GM21390 (cell line): ENCODE results near the gene ZNF438.
"Not testable (repeated sequence)": the region's sequence is repeated elsewhere in the genome, so short reads cannot be mapped to it uniquely, and the experiment has no call there.

Experiments used
- ATAC-seq: cut with Tn5 transposase; IDR thresholded peaks from one replicate; pipeline ENCODE4 v1.9.1; 2021; ENCODE audit not compliant: unreplicated experiment

Gene ZNF438

DNA sequence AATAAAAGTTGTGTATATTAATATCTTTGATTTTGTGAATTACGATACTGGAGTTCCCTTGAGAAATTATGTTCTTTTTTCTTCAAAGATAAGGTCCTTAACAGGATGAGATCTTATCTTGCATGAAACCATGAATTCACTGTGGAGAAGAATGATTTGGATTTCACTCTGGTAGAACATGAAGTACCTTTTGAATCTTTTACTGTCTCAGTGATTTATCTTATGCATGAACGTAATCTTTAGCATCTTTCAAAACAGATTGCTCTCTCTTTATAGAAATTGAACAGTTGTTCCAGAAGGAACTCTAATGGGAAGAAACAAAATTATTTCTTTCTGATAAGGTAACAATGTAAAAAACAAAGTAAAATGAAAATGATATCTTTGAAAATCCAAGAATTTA is 11.0 kb upstream of the ZNF438 start:
- ATAC-seq, result no peak

DNA sequence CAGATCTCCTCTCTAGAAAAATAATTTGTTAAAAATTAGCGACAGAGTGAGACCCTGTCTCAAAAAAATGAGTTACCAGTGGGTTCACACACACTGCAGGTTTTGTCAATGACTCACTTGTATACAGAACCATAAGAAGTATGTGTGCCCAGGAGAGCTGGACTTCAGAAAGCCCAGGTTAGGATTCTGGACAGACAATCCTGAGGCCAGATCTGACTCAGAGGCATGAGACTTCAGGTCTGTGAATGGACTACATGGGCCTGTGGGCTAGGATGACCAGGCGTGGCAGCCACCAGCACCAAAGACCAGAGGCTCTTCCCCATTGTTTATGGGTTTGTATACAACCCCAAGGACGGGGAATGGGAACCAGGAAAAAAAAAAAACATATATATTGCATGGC is 9.3 kb upstream of the ZNF438 start:
- no peak for ATAC-seq

DNA sequence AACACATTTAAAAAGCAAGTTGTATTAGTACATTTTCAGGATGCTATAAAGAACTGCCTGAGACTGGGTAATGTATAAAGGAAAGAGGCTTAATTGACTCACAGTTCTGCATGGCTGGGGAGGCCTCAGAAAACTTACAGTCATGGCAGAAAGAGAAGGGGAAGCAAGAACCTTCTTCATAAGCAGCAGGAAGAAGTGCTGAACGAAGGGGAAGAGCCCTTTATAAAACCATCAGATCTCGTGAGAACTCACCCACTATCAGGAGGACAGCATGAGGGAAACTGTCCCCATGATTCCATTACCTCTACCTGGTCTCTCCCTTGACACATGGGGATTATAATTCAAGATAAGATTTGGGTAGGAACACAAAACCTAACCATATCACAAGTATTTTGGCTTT is 7.3 kb upstream of the ZNF438 start:
- not testable (repeated sequence) for ATAC-seq

DNA sequence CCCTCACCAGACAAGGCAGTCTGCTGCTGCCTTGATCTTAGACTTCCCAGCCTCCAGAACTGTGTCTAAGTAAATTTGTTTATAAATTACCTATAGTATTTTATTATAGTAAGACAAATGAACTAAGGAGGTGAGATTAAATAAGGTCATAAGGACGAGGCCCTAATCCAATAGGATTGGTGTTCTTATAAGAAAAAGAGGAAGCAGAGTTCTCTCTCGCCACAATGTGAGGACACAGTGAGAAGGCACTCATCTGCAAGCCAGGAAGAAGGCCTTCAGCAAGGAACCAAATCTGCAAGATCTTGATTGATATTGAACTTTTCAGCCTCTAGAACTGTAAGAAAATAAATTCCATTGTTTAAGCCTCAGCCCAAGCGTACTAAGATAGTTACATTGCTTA is 6.1 kb upstream of the ZNF438 start:
- ATAC-seq, result no peak

DNA sequence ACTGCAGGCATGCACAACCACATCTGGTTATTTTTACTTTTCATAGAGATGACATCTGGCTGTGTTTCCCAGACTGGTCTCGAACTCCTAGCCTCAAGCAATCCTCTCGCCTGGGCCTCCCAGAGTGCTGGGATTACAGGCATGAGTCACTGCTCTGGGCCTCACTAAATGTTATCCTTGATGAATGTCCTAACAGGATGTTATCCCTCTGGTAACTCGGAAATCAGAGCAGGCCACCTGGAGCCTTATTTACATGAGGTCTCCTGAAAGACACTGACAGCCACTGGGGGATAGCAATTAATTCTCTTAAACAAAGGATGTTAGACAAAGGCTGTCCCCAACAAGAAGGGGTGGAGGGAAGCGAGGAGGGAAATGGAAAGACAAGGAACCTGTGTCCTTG is 4.5 kb upstream of the ZNF438 start:
- no peak for ATAC-seq

DNA sequence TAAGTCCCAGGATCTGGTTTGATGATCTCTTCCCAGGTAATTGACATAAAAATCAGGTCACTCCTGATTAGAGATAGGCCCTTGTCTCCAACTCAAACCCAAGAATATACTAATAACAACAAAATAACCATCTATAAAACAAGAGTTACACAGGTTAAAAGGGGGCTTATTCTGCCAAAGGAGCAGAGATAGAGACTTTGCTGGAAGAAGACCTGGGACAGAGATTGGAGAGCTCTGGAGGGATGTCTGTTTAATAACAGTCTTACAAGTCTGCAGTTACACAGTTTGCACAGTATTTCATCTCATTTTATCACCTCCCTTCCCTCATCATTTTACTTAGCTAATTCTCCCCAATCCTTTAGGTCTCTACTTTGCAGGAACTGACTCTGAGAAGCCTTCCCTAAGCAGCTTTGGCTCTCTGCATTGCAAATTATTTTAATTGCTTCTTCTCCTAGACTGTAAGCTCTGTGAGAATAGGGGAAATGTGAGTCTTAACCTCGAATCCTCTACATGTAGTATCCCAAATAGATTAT is 3.7 kb upstream of the ZNF438 start:
- ATAC-seq, result no peak

DNA sequence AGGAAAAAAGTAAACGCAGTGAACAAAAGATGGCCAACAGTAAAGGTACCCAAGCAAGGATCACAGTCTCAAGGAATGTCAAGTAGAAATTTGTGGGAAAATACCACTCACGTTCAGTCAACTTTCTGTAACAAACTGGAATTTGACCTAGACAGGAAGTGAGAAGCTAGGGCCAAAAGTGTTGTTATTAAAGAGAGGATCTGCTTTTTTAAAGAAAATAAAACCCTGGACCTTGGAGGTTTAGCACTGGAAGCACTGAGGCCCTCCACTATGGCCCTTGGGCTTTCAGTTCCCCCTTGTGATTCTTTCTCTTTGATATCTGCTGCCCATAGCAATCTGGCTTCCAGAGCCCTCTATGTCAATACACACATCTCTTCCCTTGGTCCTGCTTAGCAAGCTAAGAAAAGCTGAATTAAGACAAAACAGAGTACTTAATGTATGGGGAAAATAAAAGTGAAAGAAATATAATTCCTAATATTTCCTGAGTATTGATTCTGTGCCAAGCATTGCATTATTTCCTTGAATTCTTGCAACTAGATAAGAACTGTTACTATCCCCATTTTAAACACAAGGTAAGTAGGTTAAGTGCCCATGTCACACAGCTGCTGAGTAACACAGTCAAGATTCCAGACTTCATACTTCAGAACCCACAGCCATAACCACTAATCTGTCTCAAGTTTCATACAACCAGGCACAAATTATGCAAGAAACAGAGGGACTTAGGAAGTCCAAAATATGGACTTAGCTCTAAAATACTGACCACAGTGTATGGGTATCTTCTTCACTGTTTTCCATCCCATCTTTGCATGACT is 2.6 kb upstream of the ZNF438 start:
- ATAC-seq, result no peak

DNA sequence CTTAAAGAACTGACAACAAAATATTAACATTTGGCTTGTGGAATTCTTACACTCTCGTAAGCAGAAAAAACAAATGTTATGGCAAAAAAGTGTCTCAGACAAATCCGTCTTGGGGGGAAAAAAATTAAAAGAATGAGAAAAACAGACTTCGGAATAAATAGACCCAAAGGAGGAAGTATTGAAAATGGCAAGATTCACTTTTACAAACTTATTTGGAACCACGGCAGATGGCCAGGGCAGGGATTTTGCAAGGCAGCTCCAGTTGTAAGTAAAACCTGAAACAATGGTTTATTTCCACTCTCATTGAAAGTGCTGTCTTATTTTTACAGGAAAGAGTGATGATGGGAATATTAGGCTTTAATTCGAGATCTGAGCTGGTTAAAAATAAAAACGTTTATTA is 1.5 kb upstream of the ZNF438 start:
- no peak for ATAC-seq

DNA sequence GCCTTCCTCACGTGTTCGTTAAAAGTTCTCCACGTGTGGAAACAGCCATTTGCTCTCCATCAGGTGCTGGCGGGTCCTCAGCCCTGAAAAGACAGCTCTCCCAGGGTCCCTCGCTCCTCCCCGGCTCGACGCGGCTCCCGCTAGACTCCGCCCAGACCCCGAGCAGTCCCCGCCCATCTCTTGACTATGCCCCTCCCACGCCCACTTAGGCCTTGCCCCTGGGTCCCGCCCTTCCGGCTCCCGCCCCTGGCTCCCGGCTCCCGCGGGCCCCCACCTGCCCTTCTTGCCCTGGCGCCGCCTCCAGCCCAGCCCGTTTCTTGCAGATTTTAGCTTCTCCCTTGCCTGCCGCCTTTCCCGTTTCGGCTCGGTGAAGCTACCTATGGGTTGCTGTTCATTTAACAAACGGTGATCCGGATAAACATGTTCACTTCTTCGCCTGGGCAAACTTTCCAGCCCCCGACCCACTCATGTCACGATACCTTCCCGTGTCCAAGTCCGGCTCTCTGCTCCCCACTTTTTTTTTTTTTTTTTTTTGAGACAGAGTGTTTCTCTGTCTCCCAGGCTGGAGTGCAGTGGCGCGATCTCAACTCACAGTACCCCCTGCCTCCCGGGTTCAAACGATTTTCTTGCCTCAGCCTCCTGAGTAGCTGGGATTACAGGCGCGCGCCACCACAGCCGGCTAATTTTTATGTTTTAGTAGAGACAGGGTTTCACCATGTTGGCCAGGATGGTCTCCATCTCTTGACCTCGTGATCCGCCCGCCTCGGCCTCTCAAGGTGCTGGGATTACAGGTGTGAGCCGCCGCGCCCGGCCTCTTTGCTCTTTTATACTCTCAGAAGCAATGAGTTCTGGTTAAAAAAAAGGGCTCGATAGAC is 830 bp upstream of the ZNF438 start:
- ATAC-seq, result peak; percentile 84

DNA sequence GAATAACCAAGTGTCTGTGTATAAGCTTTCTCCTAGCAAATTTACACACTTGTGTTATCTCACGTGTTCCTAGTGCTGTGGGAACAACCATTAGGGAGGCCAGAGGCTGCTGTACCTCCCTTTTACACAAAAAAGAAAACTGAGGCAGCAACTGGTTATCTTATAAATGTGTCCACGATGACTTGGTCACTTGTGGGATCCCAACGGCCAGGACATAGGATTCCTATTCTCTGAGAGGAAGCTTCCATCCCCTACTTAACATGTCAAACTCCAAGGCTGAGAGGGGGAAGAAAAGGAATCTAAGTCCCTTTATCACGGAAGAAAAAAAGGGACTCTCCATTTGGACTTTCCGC is 484 bp downstream of the ZNF438 start:
- no peak for ATAC-seq

DNA sequence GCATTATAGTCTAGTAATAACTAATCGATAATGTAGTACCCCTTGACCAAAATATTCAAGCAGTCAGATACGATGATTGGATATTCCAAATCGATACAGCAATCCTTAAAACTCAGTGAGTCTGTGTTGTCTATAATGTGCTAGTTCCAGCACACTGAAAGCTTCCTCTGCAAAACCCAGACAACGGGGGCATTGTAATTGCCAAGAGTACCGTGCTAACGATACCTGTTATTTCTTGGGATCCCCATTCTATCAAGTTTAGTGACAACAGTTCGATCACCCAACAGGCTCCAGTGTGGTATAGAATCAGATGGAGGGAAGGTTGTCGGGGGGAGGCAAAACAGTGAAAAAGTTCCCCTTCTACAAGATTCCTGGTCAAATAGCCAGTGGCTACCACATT is 865 bp downstream of the ZNF438 start:
- ATAC-seq, result no peak

DNA sequence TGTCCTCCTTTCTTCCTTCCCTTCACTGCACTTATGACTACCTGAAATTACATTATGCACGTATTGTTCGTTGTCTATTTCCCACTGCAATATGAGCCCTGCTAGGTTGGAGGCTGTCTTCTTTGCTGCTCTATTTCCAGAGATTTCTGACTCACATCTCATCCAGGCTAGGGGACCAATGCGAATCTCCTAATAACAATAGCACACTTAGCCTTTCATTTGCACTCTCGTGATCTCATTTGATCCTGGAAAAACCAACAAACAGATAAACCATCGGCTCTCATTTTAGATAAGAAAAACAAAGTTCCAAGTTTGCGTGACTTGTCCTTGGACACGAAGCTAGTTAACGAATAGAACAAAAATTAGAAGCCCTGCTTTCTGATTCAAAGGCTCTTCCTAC is 1.4 kb downstream of the ZNF438 start:
- ATAC-seq, result no peak

DNA sequence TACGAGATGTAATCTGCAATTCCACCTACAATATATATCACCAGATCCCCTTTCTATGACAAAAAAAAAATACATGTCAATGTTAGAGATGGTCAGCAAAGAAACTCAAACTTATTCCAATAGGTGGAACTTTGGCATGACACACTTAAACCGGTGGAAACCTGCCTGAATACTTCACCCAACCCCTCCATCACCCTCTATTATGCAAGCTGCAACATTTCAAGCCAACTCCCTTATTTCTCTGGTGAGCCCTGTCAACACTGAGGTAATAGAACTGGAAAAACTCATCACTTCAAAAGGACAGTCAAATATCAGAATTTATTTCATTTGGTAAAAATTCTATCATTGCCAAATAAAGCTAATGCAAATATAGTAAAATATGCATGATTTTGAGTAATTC is 3.6 kb downstream of the ZNF438 start:
- no peak for ATAC-seq

DNA sequence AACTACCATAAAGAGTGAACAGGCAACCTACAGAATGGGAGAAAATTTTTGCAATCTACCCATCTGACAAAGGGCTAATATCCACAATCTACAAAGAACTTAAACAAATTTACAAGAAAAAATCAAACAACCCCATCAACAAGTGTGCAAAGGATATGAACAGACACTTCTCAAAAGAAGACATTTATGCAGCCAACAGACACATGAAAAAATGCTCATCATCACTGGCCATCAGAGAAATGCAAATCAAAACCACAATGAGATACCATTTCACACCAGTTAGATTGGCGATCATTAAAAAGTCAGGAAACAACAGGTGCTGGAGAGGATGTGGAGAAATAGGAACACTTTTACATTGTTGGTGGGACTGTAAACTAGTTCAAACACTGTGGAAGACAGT is 5.4 kb downstream of the ZNF438 start:
- not testable (repeated sequence) for ATAC-seq

DNA sequence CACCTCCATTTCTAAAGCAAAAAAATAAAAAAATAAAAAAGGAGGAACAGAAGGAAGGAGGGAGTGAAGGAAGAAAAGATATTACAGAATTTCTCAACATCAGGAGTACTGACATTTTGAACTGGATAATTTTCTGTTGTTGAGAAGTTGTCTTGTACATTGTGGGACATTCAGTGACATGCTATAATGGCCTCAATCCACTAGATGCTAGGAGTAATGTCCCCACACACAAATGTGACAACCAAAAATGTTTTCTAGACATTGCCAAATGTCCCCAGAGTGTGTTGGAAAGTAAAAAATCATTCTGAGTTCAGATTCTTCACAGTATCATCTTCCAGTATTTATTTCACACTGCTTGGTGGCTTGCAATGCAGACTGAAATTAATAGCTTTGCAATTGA is 6.5 kb downstream of the ZNF438 start:
- ATAC-seq, result no peak

DNA sequence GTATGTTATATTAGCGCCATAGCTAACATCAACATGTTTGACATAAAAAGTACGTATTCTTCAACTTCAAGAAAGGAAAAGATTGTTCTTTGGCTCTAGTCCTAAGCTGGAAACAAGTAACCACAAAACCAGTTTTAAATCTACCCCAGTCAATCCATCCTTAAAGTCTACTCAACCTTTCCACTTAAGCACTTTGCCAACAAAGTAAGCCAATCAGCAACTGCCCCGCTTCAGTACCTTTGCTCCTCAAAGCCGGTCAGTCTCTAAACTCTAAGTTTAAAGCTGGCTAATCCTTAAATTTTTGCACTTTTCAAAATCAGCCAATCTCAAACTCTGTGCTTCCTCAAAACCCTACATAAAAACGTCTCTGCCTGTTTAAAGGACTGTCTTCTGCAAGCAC is 8.1 kb downstream of the ZNF438 start:
- no peak for ATAC-seq

DNA sequence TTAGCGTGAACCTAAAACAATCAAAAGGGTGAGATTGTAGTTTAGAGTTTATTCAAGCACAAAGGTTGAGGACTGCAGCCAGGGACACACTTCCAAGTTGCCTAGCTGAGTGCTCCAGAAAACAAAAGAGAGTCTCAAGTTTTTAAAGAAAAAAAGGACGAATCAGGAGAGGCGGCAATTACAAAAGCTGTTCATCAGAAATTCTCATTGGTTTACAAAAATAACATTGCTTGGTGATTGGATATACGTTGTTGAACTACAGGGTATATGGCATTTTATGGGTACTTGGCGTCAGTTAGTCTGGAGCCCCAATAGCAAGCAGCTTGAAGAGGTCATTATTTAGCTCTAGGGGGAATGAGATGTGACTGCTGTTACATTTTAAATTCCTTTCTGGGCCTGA is 11.5 kb downstream of the ZNF438 start:
- no peak for ATAC-seq

DNA sequence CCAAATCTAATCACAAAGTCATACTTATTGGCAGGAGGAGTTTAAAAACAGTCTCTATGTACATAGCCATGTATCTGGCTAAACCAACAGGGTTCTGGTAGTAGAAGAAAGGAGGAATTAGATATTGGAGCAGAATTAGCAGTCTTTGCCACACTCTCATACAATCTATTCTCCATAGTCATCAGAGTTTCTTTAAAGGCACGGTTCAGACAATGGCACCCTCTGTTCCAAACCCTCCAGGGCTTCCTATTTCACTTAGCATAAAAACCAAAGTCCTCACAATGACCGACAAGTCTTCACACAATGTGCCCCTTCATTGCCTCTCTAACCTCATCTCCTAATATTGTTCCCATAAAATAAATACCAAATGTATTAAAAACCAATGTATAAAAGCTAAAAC is 12.7 kb downstream of the ZNF438 start:
- ATAC-seq, result no peak

DNA sequence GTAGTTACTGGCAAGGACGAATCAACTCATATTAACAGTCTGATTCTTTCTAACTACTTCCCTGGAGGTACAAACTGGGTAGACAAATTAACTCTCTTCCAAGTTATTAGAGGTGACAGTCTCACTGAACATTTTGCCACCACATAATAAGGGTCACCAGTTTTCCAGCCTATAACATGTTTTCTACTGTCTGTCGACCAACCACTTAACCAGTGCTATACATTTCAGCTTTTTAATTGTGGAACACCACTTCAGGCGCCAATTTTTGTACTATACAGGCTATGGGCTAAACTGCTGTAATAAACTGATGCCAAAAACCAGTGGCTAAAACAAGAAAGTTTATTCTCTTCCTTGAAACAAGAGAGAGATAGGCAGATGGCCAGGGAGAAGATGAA is 13.3 kb downstream of the ZNF438 start:
- ATAC-seq, result no peak

DNA sequence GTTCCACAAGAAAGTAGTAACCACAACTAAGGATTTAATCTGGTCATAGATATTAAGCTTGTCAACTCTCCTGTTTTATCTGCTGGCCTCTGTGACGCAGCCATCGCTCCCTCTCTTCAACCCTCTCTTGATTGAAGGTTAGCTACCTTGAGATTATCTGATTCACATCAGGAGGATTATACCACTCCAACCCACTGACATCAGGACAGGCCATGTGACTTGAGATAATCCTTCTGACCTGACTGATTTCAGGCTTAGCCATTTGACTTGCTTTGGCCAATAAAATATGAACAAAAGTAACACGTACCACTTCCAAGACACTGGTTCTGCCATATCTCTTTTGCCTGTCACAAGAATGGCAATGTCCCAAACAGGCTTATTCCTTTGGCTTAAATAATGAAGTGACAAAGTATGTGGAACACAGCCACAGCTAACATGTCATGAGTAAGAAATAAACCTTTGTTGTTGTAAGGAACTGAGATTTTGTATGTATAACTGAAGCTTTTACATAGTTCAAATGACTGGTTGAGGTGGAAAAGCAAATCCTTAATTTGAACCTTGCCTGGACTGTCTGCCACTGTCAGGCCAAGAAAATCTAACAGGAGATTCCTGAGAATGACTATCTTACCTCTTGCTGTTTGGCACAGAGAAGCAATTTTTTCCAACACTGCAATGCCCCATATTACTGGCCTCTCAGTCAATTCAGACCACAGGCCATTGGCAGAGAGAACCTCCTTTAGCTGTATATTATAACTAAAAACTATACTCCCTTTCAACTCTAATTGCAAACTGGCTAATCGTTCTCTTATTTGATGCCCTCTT is 13.9 kb downstream of the ZNF438 start:
- ATAC-seq, result no peak

DNA sequence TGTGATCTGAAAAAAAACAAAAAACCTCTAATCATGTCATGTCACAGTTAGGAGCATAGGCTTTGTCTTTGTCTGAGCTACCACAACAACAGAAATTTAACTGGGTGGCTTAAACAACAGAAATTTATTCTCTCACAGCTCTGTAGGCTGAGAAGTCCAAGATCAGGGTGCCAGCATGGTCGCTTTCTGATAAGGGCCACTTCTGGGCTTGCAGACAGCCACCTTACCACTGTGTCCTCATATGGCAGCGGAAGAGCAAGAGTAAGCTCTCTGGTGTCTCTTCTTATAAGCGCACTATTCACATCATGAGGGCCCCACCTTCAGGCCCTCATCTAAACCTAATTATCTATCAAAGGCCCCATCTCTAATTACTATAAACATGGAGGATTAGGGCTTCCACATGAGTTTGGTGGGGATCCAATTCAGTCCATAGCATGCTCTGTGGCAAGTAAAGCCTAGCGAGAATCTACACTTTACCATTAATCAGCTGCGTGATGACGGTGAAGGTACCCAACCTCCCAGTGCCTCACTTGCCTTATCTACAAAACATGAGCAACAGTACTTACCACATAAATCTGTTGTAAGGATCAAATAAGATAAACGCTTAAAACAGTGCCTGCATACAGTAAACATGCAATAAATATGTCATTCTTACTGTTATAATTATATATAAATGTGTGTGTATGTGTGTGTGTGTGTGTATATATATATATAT is 17.3 kb downstream of the ZNF438 start:
- ATAC-seq, result no peak
